ENCODE results near the gene OAS3. TPM values are rescaled to one million over a fixed set of nuclear protein-coding genes. Genes with fewer than 3 reads are reported as not detected.

OAS3 gene
- total and polyA plus RNA-seq, 10 of the 15 experiments (the other 5 are each of a cell fraction or from before 2014, with no cell fraction given): 5.1 to 107 (median 18.0) TPM

GRCh38 chr12:112919121-112919520, 19.2 kb upstream of the OAS3 start:
- Histone ChIP-seq H2AFZ (ENCODE audit: control insufficient read depth, low read depth, low read length) (no peak overlapping the region), H4K20me1 (ENCODE audit: control insufficient read depth, insufficient read depth) (no peaks in the 10 kb centered on the region), H3K4me3 (no peak overlapping the region), H3K27ac (ENCODE audit: control insufficient read depth, insufficient read depth) (no peak overlapping the region), H3K9ac (ENCODE audit: control insufficient read depth, insufficient read depth, low read length) (no peak overlapping the region), H3K4me1 (ENCODE audit: control insufficient read depth, insufficient read depth, low read length) (no peaks in the 10 kb centered on the region), H3K27me3 (replicated peaks in 1 of 2; ENCODE audit: control insufficient read depth in 2 of 2, insufficient read depth in 2 of 2, low read length in 1 of 2) (no peaks in the 10 kb centered on the region), H3K79me2 (ENCODE audit: control insufficient read depth, insufficient read depth, low read length) (no peaks in the 10 kb centered on the region), H3K9me3 (replicated peaks; ENCODE audit: control insufficient read depth, insufficient read depth, low read length) (no peaks in the 10 kb centered on the region), H3K36me3 (ENCODE audit: control insufficient read depth in 2 of 2, insufficient read depth in 2 of 2, low read length in 1 of 2) (peaks cover 10 to 33% of the 10 kb centered on the region in 2 experiments), H3K4me2 (ENCODE audit: control insufficient read depth, insufficient read depth) (no peak overlapping the region)
- ChIA-PET RAD21 (ENCODE audit: unreplicated experiment) (no interaction called here), CTCF (interaction anchor here (1.0 kb wide), 1 partner anchor 19 kb away, joined by 3 read pairs; the partner anchor contains the start of gene OAS3), SMC1A (ENCODE audit: uncharacterized antibody, unreplicated experiment) (interaction anchor here (0.5 kb wide), 1 partner anchor 58 kb away, joined by 3 read pairs; no protein-coding TSS in a partner anchor), POLR2A (no interaction called here)
- WGBS (ENCODE audit: insufficient coverage, insufficient replicate concordance, low lambda C conversion rate, missing lambda C conversion rate): 80% methylated on average over 6 of the region's 6 CpGs
- TF ChIP-seq BACH1 (IDR thresholded peaks at IDR 0.05; ENCODE audit: borderline replicate concordance): no peak
- TF ChIP-seq MEF2A (IDR thresholded peaks at IDR 0.05; ENCODE audit: insufficient read depth, low read depth, low read length): no peak
- no peak for TF ChIP-seq NKRF (conservative IDR thresholded peaks at IDR 0.05)
- TF ChIP-seq PML (IDR thresholded peaks at IDR 0.05; ENCODE audit: low read length): no peak
- no peak for TF ChIP-seq SUPT20H (IDR thresholded peaks at IDR 0.05; ENCODE audit: borderline replicate concordance, control insufficient read depth, low read depth, low read length)
- no peak for TF ChIP-seq BRCA1 (IDR thresholded peaks at IDR 0.05; ENCODE audit: low read depth, low read length)
- no peak for TF ChIP-seq POLR2AphosphoS2 (IDR thresholded peaks at IDR 0.05; ENCODE audit: low read depth, low read length)
- TF ChIP-seq, protein P1, sequence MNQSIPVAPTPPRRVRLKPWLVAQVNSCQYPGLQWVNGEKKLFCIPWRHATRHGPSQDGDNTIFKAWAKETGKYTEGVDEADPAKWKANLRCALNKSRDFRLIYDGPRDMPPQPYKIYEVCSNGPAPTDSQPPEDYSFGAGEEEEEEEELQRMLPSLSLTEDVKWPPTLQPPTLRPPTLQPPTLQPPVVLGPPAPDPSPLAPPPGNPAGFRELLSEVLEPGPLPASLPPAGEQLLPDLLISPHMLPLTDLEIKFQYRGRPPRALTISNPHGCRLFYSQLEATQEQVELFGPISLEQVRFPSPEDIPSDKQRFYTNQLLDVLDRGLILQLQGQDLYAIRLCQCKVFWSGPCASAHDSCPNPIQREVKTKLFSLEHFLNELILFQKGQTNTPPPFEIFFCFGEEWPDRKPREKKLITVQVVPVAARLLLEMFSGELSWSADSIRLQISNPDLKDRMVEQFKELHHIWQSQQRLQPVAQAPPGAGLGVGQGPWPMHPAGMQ (IDR thresholded peaks at IDR 0.05; ENCODE audit: borderline replicate concordance): no peak
- TF ChIP-seq, protein P2, sequence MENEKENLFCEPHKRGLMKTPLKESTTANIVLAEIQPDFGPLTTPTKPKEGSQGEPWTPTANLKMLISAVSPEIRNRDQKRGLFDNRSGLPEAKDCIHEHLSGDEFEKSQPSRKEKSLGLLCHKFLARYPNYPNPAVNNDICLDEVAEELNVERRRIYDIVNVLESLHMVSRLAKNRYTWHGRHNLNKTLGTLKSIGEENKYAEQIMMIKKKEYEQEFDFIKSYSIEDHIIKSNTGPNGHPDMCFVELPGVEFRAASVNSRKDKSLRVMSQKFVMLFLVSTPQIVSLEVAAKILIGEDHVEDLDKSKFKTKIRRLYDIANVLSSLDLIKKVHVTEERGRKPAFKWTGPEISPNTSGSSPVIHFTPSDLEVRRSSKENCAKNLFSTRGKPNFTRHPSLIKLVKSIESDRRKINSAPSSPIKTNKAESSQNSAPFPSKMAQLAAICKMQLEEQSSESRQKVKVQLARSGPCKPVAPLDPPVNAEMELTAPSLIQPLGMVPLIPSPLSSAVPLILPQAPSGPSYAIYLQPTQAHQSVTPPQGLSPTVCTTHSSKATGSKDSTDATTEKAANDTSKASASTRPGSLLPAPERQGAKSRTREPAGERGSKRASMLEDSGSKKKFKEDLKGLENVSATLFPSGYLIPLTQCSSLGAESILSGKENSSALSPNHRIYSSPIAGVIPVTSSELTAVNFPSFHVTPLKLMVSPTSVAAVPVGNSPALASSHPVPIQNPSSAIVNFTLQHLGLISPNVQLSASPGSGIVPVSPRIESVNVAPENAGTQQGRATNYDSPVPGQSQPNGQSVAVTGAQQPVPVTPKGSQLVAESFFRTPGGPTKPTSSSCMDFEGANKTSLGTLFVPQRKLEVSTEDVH (IDR thresholded peaks at IDR 0.05; ENCODE audit: low read depth, partially characterized antibody): no peak
- no peak for TF ChIP-seq PAX8 (IDR thresholded peaks at IDR 0.05)
- no peak for TF ChIP-seq ATF3 (IDR thresholded peaks at IDR 0.05; ENCODE audit: borderline replicate concordance, extremely low read depth, low read depth, low read length)
- TF ChIP-seq MXI1 (IDR thresholded peaks at IDR 0.05; ENCODE audit: low read depth, low read length): no peak
- no peak for TF ChIP-seq NRF1 (conservative IDR thresholded peaks at IDR 0.05; ENCODE audit: low read depth, low read length)
- no peak for TF ChIP-seq ZBED1 (IDR thresholded peaks at IDR 0.05; ENCODE audit: borderline replicate concordance)
- TF ChIP-seq ZNF207 (IDR thresholded peaks at IDR 0.05; ENCODE audit: borderline replicate concordance): no peak
- in situ Hi-C loops (cut with MboI): no loop called here
- ATAC-seq (no peak), DNase-seq (ENCODE audit: low read depth, low spot score) (no peak), FAIRE-seq (no peak)
- BruUV-seq (replicated peaks): no TSS peak
- intact Hi-C loops (cut with micrococcal nuclease; ENCODE audit: unreplicated experiment): no loop called here
